ENCODE measurements around the gene PDE1A. TPM values are rescaled to one million over a fixed set of nuclear protein-coding genes. Genes with fewer than 3 reads are reported as not detected.

PDE1A gene
- total and polyA plus RNA-seq, 10 of the 15 experiments (the other 5 are each of a cell fraction or from before 2014, with no cell fraction given): 1.1 TPM; not detected in 9

- H3K9ac ChIP-seq (ENCODE audit: control insufficient read depth, insufficient read depth, low read length): no peak overlapping the region
- H3K27me3 ChIP-seq (replicated peaks in 1 of 2; ENCODE audit: control insufficient read depth in 2 of 2, insufficient read depth in 2 of 2, low read length in 1 of 2): no peaks in the 10 kb centered on the region
- no peak for DNase-seq (ENCODE audit: low read depth, low spot score)
- no TSS peak for BruUV-seq (replicated peaks)
- H3K4me3 ChIP-seq: no peak overlapping the region
- H2AFZ ChIP-seq (ENCODE audit: control insufficient read depth, low read depth, low read length): no peak overlapping the region
- no peak overlapping the region for H3K27ac ChIP-seq (ENCODE audit: control insufficient read depth, insufficient read depth)
- no peaks in the 10 kb centered on the region for H3K4me1 ChIP-seq (ENCODE audit: control insufficient read depth, insufficient read depth, low read length)
- no peak overlapping the region for H3K4me2 ChIP-seq (ENCODE audit: control insufficient read depth, insufficient read depth)
- no peaks in the 10 kb centered on the region for H3K9me3 ChIP-seq (replicated peaks; ENCODE audit: control insufficient read depth, insufficient read depth, low read length)
- TF ChIP-seq SMAD1 (IDR thresholded peaks at IDR 0.05; ENCODE audit: low read depth, partially characterized antibody): no peak
- TF ChIP-seq SUPT20H (IDR thresholded peaks at IDR 0.05; ENCODE audit: borderline replicate concordance, control insufficient read depth, low read depth, low read length): no peak
- ChIA-PET RAD21 (ENCODE audit: unreplicated experiment) (no interaction called here), POLR2A (no interaction called here), SMC1A (ENCODE audit: uncharacterized antibody, unreplicated experiment) (no interaction called here), CTCF (no interaction called here)
- no peak for ATAC-seq
- no peaks in the 10 kb centered on the region for H3K79me2 ChIP-seq (ENCODE audit: control insufficient read depth, insufficient read depth, low read length)
- FAIRE-seq: no peak
- intact Hi-C loops (cut with micrococcal nuclease; ENCODE audit: unreplicated experiment): no loop called here
- no peaks in the 10 kb centered on the region for H3K36me3 ChIP-seq (ENCODE audit: control insufficient read depth in 2 of 2, insufficient read depth in 2 of 2, low read length in 1 of 2)
- H4K20me1 ChIP-seq (ENCODE audit: control insufficient read depth, insufficient read depth): no peaks in the 10 kb centered on the region
- in situ Hi-C loops (cut with MboI): no loop called here
- 87% methylated on average over 2 of the region's 2 CpGs for WGBS (ENCODE audit: insufficient coverage, insufficient replicate concordance, low lambda C conversion rate, missing lambda C conversion rate)
These were observed 66.1 kb downstream of the PDE1A start for GRCh38 chr2:182360663-182361260.

- H3K9me3 ChIP-seq (replicated peaks; ENCODE audit: control insufficient read depth, insufficient read depth, low read length): no peaks in the 10 kb centered on the region
- H3K4me1 ChIP-seq (ENCODE audit: control insufficient read depth, insufficient read depth, low read length): no peaks in the 10 kb centered on the region
- BruUV-seq (replicated peaks): no TSS peak
- ChIA-PET RAD21 (ENCODE audit: unreplicated experiment) (no interaction called here), CTCF (no interaction called here), SMC1A (ENCODE audit: uncharacterized antibody, unreplicated experiment) (interaction anchor here (1.3 kb wide), 1 partner anchor 14 kb away, joined by 3 read pairs; no protein-coding TSS in a partner anchor), POLR2A (no interaction called here)
- no peak overlapping the region for H2AFZ ChIP-seq (ENCODE audit: control insufficient read depth, low read depth, low read length)
- DNase-seq (ENCODE audit: low read depth, low spot score) (no peak), ATAC-seq (no peak), FAIRE-seq (no peak)
- no peak overlapping the region for H3K27ac ChIP-seq (ENCODE audit: control insufficient read depth, insufficient read depth)
- H3K4me3 ChIP-seq: no peak overlapping the region
- in situ Hi-C loops (cut with MboI) (no loop called here), intact Hi-C loops (cut with micrococcal nuclease; ENCODE audit: unreplicated experiment) (no loop called here)
- no peaks in the 10 kb centered on the region for H3K79me2 ChIP-seq (ENCODE audit: control insufficient read depth, insufficient read depth, low read length)
- H3K9ac ChIP-seq (ENCODE audit: control insufficient read depth, insufficient read depth, low read length): no peak overlapping the region
- no peaks in the 10 kb centered on the region for H3K36me3 ChIP-seq (ENCODE audit: control insufficient read depth in 2 of 2, insufficient read depth in 2 of 2, low read length in 1 of 2)
- no peaks in the 10 kb centered on the region for H4K20me1 ChIP-seq (ENCODE audit: control insufficient read depth, insufficient read depth)
- H3K4me2 ChIP-seq (ENCODE audit: control insufficient read depth, insufficient read depth): no peak overlapping the region
- no peaks in the 10 kb centered on the region for H3K27me3 ChIP-seq (replicated peaks in 1 of 2; ENCODE audit: control insufficient read depth in 2 of 2, insufficient read depth in 2 of 2, low read length in 1 of 2)
- 14% methylated on average over 10 of the region's 10 CpGs for WGBS (ENCODE audit: insufficient coverage, insufficient replicate concordance, low lambda C conversion rate, missing lambda C conversion rate)
- no peak for TF ChIP-seq FOS (IDR thresholded peaks at IDR 0.05; ENCODE audit: borderline replicate concordance, extremely low read depth, insufficient read length)
- no peak for TF ChIP-seq ETV6 (conservative IDR thresholded peaks at IDR 0.05 in 1 of 2, IDR thresholded peaks at IDR 0.05 in 1 of 2; ENCODE audit: borderline replicate concordance in 1 of 2, low read depth in 1 of 2)
- no peak for TF ChIP-seq EZH2 (IDR thresholded peaks at IDR 0.05; ENCODE audit: borderline replicate concordance, control insufficient read depth, low read depth, low read length)
- TF ChIP-seq SMC3 (IDR thresholded peaks at IDR 0.05; ENCODE audit: borderline replicate concordance, low read length): no peak
- TF ChIP-seq GATAD2B (conservative IDR thresholded peaks at IDR 0.05; ENCODE audit: low read depth): no peak
- no peak for TF ChIP-seq ESRRA (IDR thresholded peaks at IDR 0.05; ENCODE audit: low read length)
- no peak for TF ChIP-seq E2F4 (IDR thresholded peaks at IDR 0.05; ENCODE audit: low read depth, low read length)
- TF ChIP-seq ZBTB11 (CRISPR knock-in tag; IDR thresholded peaks at IDR 0.05): no peak
- TF ChIP-seq TAF1 (IDR thresholded peaks at IDR 0.05; ENCODE audit: borderline replicate concordance, low read depth, low read length): no peak
- TF ChIP-seq RELA (IDR thresholded peaks at IDR 0.05; ENCODE audit: borderline replicate concordance, partially characterized antibody): no peak
These were observed 66.7 kb downstream of the PDE1A start for GRCh38 chr2:182359990-182360662.

Measured in GM12878 (cell line).